HepG2 (cell line): ENCODE measurements around the gene DOC2A. TPM values are rescaled to one million over a fixed set of nuclear protein-coding genes. Genes with fewer than 3 reads are reported as not detected.

ENCODE experiments used
- ATF7 ChIP-seq, 2 experiments: fragments of 450-650 bp in 1 of 2; sonication (generic) in 1 of 2; formaldehyde crosslinking in 1 of 2; IDR thresholded peaks; 2 replicates each; pipeline versions ENCODE4 v1.4.0 to v1.6.1; 2016 to 2020; ENCODE audit warnings: antibody characterized with exemption in 1 of 2, mild to moderate bottlenecking in 1 of 2, missing genetic modification reagents in 1 of 2
- CBX5 ChIP-seq: sonication (generic); formaldehyde crosslinking; IDR thresholded peaks from 2 replicates; pipeline ENCODE4 v1.4.0; 2020; ENCODE audit warnings: missing genetic modification reagents, borderline replicate concordance
- CEBPG ChIP-seq: IDR thresholded peaks from 2 replicates; pipeline ENCODE4 v1.6.1; 2016
- EP300 ChIP-seq, 3 experiments: sonication (generic) in 1 of 3; formaldehyde crosslinking in 1 of 3; IDR thresholded peaks; 2 replicates each; pipeline versions ENCODE4 v1.5.1 to v1.6.1; 2011 to 2020; ENCODE audit warnings: low read depth in 2 of 3, low read length in 2 of 3, borderline replicate concordance in 1 of 3, improper control_type of control experiment in 1 of 3, mild to moderate bottlenecking in 1 of 3, missing genetic modification reagents in 1 of 3, moderate library complexity in 1 of 3
- ETV6 ChIP-seq: sonication (generic); formaldehyde crosslinking; conservative IDR thresholded peaks from 2 replicates; pipeline ENCODE4 v1.4.0; 2020; ENCODE audit warnings: missing genetic modification reagents
- GATAD1 ChIP-seq: IDR thresholded peaks from 2 replicates; pipeline ENCODE4 v1.6.1; 2016; ENCODE audit warnings: missing genetic modification reagents, missing compliant biosample characterization
- NFKBIZ ChIP-seq: IDR thresholded peaks from 2 replicates; pipeline ENCODE4 v1.6.1; 2018; ENCODE audit warnings: missing genetic modification reagents, missing compliant biosample characterization
- NR2C2 ChIP-seq: sonication (generic); formaldehyde crosslinking; IDR thresholded peaks from 2 replicates; pipeline ENCODE4 v1.4.0; 2020; ENCODE audit warnings: missing genetic modification reagents, mild to moderate bottlenecking, moderate library complexity, borderline replicate concordance
- NR2F6 ChIP-seq, 2 experiments: IDR thresholded peaks; 2 replicates each; pipeline ENCODE4 v1.6.1; 2016; ENCODE audit warnings: antibody characterized with exemption in 1 of 2, mild to moderate bottlenecking in 1 of 2
- POGZ ChIP-seq: sonication (generic); formaldehyde crosslinking; IDR thresholded peaks from 2 replicates; pipeline ENCODE4 v1.4.0; 2020; ENCODE audit warnings: mild to moderate bottlenecking, missing genetic modification reagents
- RARA ChIP-seq: IDR thresholded peaks from 2 replicates; pipeline ENCODE4 v1.6.1; 2016; ENCODE audit warnings: missing genetic modification reagents, missing compliant biosample characterization
- SP1 ChIP-seq, 2 experiments: fragments of 450-650 bp in 1 of 2; sonication (generic) in 1 of 2; formaldehyde crosslinking in 1 of 2; IDR thresholded peaks; 2 replicates each; pipeline versions ENCODE4 v1.4.0 to v1.6.1; 2016 to 2020; ENCODE audit warnings: missing genetic modification reagents in 1 of 2
- TBL1XR1 ChIP-seq: fragments of 150-350 bp; IDR thresholded peaks from 2 replicates; pipeline ENCODE4 v1.6.1; 2014; ENCODE audit warnings: borderline replicate concordance, low read length; ENCODE audit not compliant: partially characterized antibody
- ZBTB3 ChIP-seq: sonication (generic); formaldehyde crosslinking; IDR thresholded peaks from 2 replicates; pipeline ENCODE4 v1.4.0; 2020; ENCODE audit warnings: low read depth, mild to moderate bottlenecking, moderate library complexity, missing genetic modification reagents, borderline replicate concordance
- ZFP36L2 ChIP-seq: sonication (generic); formaldehyde crosslinking; IDR thresholded peaks from 2 replicates; pipeline ENCODE4 v1.4.0; 2020; ENCODE audit warnings: missing genetic modification reagents
- ZMYM3 ChIP-seq: sonication (generic); formaldehyde crosslinking; IDR thresholded peaks from 2 replicates; pipeline ENCODE4 v1.5.1; 2020; ENCODE audit warnings: mild to moderate bottlenecking, missing genetic modification reagents
- ZNF20 ChIP-seq: sonication (generic); formaldehyde crosslinking; IDR thresholded peaks from 2 replicates; pipeline ENCODE4 v1.4.0; 2020; ENCODE audit warnings: mild to moderate bottlenecking, moderate library complexity, missing genetic modification reagents
- ZNF296 ChIP-seq: sonication (generic); formaldehyde crosslinking; conservative IDR thresholded peaks from 2 replicates; pipeline ENCODE4 v1.5.0; 2020; ENCODE audit warnings: mild to moderate bottlenecking, missing genetic modification reagents
- ZNF343 ChIP-seq: sonication (generic); formaldehyde crosslinking; IDR thresholded peaks from 2 replicates; pipeline ENCODE4 v1.4.0; 2020; ENCODE audit warnings: mild to moderate bottlenecking, missing genetic modification reagents
- ZNF773 ChIP-seq: sonication (generic); formaldehyde crosslinking; IDR thresholded peaks from 2 replicates; pipeline ENCODE4 v1.4.0; 2020; ENCODE audit warnings: missing genetic modification reagents, borderline replicate concordance
- ZSCAN20 ChIP-seq: sonication (generic); formaldehyde crosslinking; IDR thresholded peaks from 2 replicates; pipeline ENCODE4 v1.4.0; 2020; ENCODE audit warnings: missing genetic modification reagents, mild to moderate bottlenecking, borderline replicate concordance
- polyA plus RNA-seq, 8 experiments: library from polyadenylated mRNA; depleted of rRNA in 3 of 8; stranded (reverse) in 7 of 8; unstranded in 1 of 8; fragments of >200 nt; fragmentation: Illumina TruSeq in 4 of 8; extraction: Trizol in 4 of 8; gene quantifications; 2 replicates each; pipeline versions ENCODE4 v1.2.1 to v1.2.3, GENCODE V29; 2011 to 2016; ENCODE audit warnings: low read depth in 4 of 8, missing spikeins in 1 of 8, mixed read lengths in 1 of 8; ENCODE audit not compliant: insufficient read depth in 1 of 8
- total RNA-seq, 5 experiments: library from RNA; depleted of rRNA; stranded (reverse); fragments of >200 nt; fragmentation: Illumina TruSeq; extraction: Trizol; gene quantifications; 2 replicates each; pipeline ENCODE4 v1.2.3, GENCODE V29; 2016; ENCODE audit warnings: low read depth in 1 of 5
- TF ChIP-seq, protein P1 (sequence below): sonication (generic); formaldehyde crosslinking; IDR thresholded peaks from 2 replicates; pipeline ENCODE4 v1.4.0; 2020; ENCODE audit warnings: missing genetic modification reagents, borderline replicate concordance
- TF ChIP-seq, protein P2 (sequence below): sonication (generic); formaldehyde crosslinking; IDR thresholded peaks from 2 replicates; pipeline ENCODE4 v1.8.0; 2022; ENCODE audit warnings: missing genetic modification reagents, mild to moderate bottlenecking, inconsistent platforms, borderline replicate concordance
- TF ChIP-seq, protein P3 (sequence below): sonication (generic); formaldehyde crosslinking; IDR thresholded peaks from 2 replicates; pipeline ENCODE4 v1.8.1; 2023; ENCODE audit warnings: mild to moderate bottlenecking, inconsistent platforms, moderate library complexity, missing genetic modification reagents, borderline replicate concordance

The DOC2A gene
- total and polyA plus RNA-seq, 2 of the 13 experiments (the other 11 are each of a cell fraction or from before 2014, with no cell fraction given) = 0.15 to 0.55 TPM

- TF ChIP-seq NR2C2 (CRISPR knock-in tag) (peak; percentile 95), ZBTB3 (no peak; the same call in 1 of the 2 replicates), RARA (CRISPR knock-in tag) (peak; percentile 37; the same call in 1 of the 2 replicates), ETV6 (0 out of 2 replicates have a peak, but pooled peaks have one; percentile 33), ZNF343 (no peak), TBL1XR1 (no peak), ZFP36L2 (CRISPR knock-in tag) (0 out of 2 replicates have a peak, but pooled peaks have one; percentile 7), NR2F6 (IDR thresholded peaks at IDR 0.05) (no peak), NR2F6 (CRISPR knock-in tag; IDR thresholded peaks at IDR 0.05) (peak; percentile 66; the same call in 1 of the 2 replicates), EP300 (IDR thresholded peaks at IDR 0.05; ENCODE audit: low read depth in 2 of 2, low read length in 2 of 2) (no peak), EP300 (CRISPR knock-in tag; IDR thresholded peaks at IDR 0.05; ENCODE audit: borderline replicate concordance) (no peak; the same call in 1 of the 2 replicates), ZNF296 (peak; percentile 11; the same call in 1 of the 2 replicates), ZNF20 (CRISPR knock-in tag) (peak; percentile 94), POGZ (CRISPR knock-in tag) (peak; percentile 74), GATAD1 (CRISPR knock-in tag) (peak; percentile 97), ZNF773 (CRISPR knock-in tag) (0 out of 2 replicates have a peak, but pooled peaks have one; percentile 29), SP1 (IDR thresholded peaks at IDR 0.05) (no peak), SP1 (CRISPR knock-in tag; IDR thresholded peaks at IDR 0.05) (peak; percentile 98), CEBPG (peak; percentile 58), ATF7 (IDR thresholded peaks at IDR 0.05) (0 out of 2 replicates have a peak, but pooled peaks have one; percentile 7), ATF7 (CRISPR knock-in tag; IDR thresholded peaks at IDR 0.05) (peak; percentile 72; the same call in 1 of the 2 replicates), NFKBIZ (CRISPR knock-in tag) (no peak; the same call in 1 of the 2 replicates), CBX5 (CRISPR knock-in tag) (no peak; the same call in 1 of the 2 replicates), ZMYM3 (CRISPR knock-in tag) (peak; percentile 55), ZSCAN20 (0 out of 2 replicates have a peak, but pooled peaks have one; percentile 86)
- TF ChIP-seq, protein P1, sequence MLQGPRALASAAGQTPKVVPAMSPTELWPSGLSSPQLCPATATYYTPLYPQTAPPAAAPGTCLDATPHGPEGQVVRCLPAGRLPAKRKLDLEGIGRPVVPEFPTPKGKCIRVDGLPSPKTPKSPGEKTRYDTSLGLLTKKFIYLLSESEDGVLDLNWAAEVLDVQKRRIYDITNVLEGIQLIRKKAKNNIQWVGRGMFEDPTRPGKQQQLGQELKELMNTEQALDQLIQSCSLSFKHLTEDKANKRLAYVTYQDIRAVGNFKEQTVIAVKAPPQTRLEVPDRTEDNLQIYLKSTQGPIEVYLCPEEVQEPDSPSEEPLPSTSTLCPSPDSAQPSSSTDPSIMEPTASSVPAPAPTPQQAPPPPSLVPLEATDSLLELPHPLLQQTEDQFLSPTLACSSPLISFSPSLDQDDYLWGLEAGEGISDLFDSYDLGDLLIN (CRISPR knock-in tag) = peak; percentile 68; the same call in 1 of the 2 replicates
- TF ChIP-seq, protein P2, sequence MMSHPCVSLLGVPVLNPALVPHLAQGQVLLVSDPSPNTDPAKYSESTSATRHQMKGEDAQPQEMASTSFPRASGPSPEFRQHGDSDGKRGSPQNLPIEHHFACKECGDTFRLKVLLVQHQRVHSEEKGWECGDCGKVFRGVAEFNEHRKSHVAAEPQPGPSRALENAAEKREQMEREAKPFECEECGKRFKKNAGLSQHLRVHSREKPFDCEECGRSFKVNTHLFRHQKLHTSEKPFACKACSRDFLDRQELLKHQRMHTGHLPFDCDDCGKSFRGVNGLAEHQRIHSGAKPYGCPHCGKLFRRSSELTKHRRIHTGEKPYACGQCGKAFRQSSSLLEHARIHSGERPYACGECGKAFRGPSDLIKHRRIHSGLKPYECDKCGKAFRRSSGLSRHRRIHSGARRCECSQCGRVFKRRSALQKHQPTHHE = 0 out of 2 replicates have a peak, but pooled peaks have one; percentile 54
- TF ChIP-seq, protein P3, sequence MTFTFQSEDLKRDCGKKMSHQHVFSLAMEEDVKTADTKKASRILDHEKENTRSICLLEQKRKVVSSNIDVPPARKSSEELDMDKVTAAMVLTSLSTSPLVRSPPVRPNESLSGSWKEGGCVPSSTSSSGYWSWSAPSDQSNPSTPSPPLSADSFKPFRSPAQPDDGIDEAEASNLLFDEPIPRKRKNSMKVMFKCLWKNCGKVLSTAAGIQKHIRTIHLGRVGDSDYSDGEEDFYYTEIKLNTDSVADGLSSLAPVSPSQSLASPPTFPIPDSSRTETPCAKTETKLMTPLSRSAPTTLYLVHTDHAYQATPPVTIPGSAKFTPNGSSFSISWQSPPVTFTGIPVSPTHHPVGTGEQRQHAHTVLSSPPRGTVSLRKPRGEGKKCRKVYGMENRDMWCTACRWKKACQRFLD (CRISPR knock-in tag) = peak; percentile 32; the same call in 1 of the 2 replicates
These were observed 14.7 kb downstream of the DOC2A start, which contains the start of gene INO80E (continued) for GRCh38 chr16:29995911-29996765.
